NCI-H82 (cell line): ENCODE measurements around the gene MTUS2.
A peak's percentile ranks its signal among the peaks of the same experiment; 100 is the strongest.

Experiments used
- DNase-seq: peaks from one replicate; lab custom pipeline; 2025; lab: John Stamatoyannopoulos, UW

MTUS2 gene

GRCh38 chr13:28859069-28859468, 38.9 kb downstream of the MTUS2 start:
- DNase-seq = no peak

- no peak for DNase-seq
Observed at GRCh38 chr13:28859717-28860116, 39.6 kb downstream of the MTUS2 start.

- DNase-seq = no peak
Observed at GRCh38 chr13:28864544-28864943, 44.4 kb downstream of the MTUS2 start.

GRCh38 chr13:28865149-28865744, 45.1 kb downstream of the MTUS2 start:
- no peak for DNase-seq

GRCh38 chr13:28865951-28866350, 45.8 kb downstream of the MTUS2 start:
- DNase-seq = no peak

GRCh38 chr13:28866932-28867331, 46.8 kb downstream of the MTUS2 start:
- no peak for DNase-seq

GRCh38 chr13:28867564-28867963, 47.4 kb downstream of the MTUS2 start:
- no peak for DNase-seq

- DNase-seq = no peak
Observed at GRCh38 chr13:28872427-28873176, 52.5 kb downstream of the MTUS2 start.

GRCh38 chr13:28875846-28876615, 55.9 kb downstream of the MTUS2 start:
- DNase-seq = no peak

GRCh38 chr13:28877408-28877807, 57.3 kb downstream of the MTUS2 start:
- DNase-seq = no peak

- no peak for DNase-seq
Observed at GRCh38 chr13:28885181-28885580, 65.0 kb downstream of the MTUS2 start.

GRCh38 chr13:28889086-28889732, 69.1 kb downstream of the MTUS2 start:
- no peak for DNase-seq

- no peak for DNase-seq
Observed at GRCh38 chr13:28890712-28891111, 70.6 kb downstream of the MTUS2 start.

GRCh38 chr13:28918030-28918429, 97.9 kb downstream of the MTUS2 start:
- DNase-seq = no peak

GRCh38 chr13:28922341-28922740, 102.2 kb downstream of the MTUS2 start:
- no peak for DNase-seq

- no peak for DNase-seq
Observed at GRCh38 chr13:28935104-28935503, 115.0 kb downstream of the MTUS2 start.

- no peak for DNase-seq
Observed at GRCh38 chr13:28942906-28943305, 122.8 kb downstream of the MTUS2 start.

GRCh38 chr13:28953714-28954418, 133.7 kb downstream of the MTUS2 start:
- DNase-seq = peak; percentile 14

- no peak for DNase-seq
Observed at GRCh38 chr13:28954419-28954725, 134.2 kb downstream of the MTUS2 start.

GRCh38 chr13:28954810-28955209, 134.7 kb downstream of the MTUS2 start:
- no peak for DNase-seq

GRCh38 chr13:28955264-28955966, 135.3 kb downstream of the MTUS2 start:
- DNase-seq = no peak
